Activated T-helper 9 cell treated with anti-CD3 and anti-CD28 coated beads, Interleukin-2, amount 50 U/mL, for 16 hours (primary cell): ENCODE results near the gene SWI5.
"Not testable (repeated sequence)": the region's sequence is repeated elsewhere in the genome, so short reads cannot be mapped to it uniquely, and the experiment has no call there.

Experiments used
- DNase-seq: peaks from one replicate; pipeline ENCODE4 v3.0.0-alpha.2; 2020; ENCODE audit warnings: low read depth

The SWI5 gene

DNA sequence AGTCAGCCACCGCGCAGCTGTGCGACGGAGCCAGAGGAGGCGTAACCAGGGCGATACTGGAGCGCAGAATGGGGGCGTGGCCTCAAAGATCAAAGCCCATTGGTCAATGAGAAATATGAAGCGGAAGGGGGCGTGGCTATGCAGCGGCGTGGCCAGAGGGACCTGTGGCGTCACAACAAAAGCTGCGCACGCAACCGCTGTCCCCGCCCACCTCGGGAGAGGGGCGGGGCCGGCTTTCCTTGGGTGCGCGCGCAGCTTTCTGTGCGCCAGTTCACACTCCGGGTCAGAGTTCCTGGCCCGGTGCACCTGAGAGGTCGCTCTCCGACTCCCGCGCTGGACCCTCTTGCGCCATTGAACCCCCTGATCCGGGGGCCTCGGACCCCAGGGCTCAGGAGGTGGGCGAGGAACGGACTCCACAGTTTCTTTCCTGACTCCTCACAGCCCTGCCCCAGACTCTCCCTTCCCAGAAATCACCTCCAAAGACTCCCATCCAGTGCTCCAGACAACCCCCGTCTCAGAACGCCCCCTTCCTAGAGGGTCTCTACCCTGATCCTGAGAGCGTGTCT is at the start of gene SWI5:
Gene SWI5 (plus strand): TSS at position 269 of the 566 bp plus-strand sequence.
- peak; percentile 99 for DNase-seq

DNA sequence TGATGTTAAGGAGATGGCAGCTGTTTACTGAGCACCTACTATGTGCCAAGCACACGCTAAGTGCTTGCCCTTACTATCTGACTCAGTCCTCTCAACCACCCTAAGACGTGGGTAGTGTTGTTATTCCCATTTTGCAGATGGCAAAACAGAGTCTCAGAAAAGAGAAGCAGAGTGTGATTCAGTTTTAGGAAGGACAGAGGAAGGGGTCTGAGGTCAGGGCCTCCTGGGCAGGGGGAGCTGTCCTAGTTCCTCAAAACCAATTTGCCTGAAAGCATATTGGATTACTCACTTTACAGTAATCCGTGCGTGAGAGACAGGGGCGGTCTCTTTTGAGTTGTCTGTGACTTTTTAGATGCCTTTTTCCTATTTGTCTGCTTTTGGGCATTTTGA is 49.7 kb upstream of the SWI5 start:
- DNase-seq: no peak

DNA sequence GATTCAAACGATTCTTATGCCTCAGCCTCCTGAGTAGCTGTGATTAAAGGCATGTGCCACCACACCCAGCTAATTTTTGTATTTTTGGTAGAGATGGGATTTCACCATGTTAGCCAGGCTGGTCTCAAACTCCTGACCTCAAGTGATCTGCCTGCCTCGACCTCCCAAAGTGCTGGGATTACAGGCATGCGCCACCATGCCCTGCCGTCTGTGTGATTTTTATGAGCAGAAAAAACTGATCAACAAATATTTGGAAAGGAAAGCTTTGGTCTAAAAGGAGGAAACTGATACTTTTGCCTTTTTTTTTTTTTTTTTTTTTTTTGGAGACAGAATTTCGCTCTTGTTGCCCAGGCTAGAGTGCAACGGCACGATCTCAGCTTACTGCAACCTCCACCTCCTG is 45.2 kb upstream of the SWI5 start:
- DNase-seq: not testable (repeated sequence)

DNA sequence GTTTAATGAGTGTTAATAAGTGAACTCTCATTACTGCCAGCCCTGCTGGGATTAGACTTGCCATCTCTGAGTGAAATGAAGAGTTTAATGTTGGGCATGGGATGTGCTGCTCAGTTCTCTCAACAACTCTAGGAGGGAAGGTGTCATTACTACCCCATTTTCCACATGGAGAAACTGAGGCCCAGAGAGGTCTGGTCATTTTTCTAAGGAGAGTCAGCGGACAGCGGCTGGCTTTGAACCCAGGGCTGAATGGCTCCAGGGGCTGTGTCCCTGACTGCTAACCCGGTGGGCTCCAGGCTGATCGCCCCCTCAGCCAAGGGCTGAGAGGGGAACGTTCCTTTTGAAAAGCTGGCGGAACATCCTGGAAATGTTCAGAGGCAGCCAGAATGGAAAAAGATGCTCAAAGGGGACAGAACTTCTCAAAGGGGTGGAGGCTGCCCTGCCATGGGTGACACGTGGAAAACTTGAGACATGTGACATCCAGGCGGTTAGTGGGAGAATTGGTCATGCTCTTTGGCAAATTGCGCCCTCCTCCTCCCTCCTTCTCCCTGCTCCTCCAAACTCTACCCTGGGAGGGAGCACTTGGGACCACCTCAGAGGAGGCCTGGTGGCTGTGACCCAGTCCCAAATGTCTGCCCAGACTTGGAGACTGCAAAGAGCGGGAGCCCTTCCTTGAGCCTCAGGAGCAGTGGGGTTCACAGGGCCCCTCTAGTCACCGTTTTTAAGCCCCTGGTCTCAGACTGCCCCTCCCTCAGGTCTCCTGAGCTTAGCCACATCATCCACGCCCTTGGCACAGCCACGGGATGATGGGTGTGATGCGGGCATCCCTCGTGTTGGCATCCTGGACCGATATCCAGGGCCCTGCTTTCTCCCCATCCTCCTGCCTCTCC is 44.2 kb upstream of the SWI5 start:
- DNase-seq: no peak

DNA sequence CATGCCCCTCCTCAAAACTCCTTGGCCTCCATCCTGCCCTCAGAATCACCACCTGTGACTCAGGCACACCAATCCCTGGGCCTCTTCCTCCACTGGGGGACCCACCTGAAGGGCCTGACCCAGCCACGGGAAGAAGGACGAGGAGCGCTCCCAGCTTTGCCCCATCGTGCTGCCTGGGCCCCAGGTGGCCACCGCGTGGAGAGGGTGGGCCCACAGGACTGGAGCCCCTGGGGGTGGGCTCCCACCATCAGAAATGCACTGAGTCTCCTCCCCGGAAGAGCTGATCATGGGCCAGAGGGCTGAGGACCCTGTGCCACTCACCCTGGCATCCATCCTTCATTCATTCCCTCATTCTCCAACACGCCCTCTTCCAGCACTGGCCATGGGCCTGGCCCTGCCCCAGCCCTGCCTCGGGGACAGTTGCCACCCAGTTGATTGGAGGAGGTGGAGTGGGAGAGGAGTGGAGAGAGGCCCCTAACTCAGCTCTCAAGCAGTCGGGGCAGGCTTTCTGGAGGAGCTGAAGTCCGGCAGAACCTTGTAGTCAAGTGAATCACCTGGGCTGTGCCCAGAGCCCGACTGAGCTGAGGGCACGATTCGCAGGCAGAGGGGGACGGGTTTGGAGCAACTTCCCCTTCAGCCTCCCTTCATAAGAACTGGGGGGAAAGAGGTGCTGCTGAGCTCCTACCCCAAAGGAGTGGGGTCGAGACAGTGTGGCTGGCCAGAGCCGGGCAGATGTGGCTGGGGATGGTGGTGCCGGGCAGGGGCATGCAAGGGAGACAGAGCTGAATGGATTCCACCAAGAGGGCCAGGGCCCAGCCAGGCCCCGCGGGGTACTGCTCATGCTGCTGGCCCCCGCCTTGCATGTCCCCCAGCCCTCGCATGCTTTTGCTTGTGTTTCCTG is 43.3 kb upstream of the SWI5 start:
- no peak for DNase-seq

DNA sequence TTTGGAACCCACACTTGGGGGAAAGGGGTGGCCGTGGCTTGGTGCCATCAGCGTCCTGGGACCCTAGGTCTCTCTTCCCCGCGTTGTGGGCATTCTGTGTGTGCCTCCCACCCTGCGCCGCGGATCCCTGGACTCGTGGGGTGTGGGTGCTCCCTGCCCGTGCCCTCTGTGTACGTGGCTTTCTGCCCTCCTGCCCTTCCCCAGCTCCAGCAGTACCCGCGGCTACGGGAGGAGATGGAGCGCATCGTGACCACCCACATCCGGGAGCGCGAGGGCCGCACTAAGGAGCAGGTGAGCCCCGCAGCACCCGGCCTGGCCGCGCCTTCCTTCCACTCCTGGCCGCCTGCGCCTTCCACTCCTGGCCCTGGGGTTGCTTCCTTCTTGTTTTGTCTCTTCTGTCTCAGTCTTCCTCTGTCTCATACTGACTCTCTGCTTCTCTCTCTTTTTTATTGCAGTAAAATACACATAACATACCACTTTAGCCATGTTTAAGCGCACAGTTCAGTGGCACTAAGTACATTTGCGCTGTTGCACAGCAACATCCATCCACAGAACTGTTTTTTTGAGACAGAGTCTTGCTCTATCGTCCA is 42.2 kb upstream of the SWI5 start:
- no peak for DNase-seq

DNA sequence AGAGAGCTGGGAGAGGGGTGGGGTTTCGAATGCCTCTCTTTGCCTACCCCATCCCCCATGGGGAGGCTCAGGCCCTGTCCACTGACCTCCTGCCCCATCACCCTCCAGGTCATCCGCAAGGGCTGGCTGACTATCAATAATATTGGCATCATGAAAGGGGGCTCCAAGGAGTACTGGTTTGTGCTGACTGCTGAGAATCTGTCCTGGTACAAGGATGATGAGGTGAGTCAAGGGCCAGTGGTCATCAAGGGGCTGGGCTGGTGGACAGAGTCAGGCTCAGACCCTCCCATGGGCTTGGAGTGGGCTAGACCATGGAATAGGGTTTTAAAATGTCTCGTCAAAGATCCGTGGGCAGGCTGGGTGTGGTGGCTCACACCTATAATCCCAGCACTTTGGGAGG is 34.0 kb upstream of the SWI5 start:
- no peak for DNase-seq

DNA sequence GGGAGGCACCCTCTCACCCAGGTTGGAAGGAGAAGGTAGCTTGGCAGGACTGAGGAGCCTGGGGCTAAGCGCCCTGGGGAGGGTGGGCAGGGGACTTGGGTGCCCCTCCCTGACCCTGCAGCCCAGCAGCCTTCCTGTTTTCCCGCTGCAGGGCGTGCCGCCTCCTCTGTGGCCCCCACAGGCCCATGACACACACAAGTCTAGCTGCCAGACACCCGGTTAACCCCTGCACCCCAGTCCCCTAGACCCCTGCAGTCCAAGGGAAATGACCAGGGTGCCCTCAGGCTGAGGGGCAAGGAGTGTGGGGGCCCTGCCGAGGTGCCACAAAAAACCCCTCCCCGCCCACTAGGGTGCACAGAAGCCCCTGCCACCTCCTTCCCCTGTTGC is 33.3 kb upstream of the SWI5 start:
- no peak for DNase-seq

DNA sequence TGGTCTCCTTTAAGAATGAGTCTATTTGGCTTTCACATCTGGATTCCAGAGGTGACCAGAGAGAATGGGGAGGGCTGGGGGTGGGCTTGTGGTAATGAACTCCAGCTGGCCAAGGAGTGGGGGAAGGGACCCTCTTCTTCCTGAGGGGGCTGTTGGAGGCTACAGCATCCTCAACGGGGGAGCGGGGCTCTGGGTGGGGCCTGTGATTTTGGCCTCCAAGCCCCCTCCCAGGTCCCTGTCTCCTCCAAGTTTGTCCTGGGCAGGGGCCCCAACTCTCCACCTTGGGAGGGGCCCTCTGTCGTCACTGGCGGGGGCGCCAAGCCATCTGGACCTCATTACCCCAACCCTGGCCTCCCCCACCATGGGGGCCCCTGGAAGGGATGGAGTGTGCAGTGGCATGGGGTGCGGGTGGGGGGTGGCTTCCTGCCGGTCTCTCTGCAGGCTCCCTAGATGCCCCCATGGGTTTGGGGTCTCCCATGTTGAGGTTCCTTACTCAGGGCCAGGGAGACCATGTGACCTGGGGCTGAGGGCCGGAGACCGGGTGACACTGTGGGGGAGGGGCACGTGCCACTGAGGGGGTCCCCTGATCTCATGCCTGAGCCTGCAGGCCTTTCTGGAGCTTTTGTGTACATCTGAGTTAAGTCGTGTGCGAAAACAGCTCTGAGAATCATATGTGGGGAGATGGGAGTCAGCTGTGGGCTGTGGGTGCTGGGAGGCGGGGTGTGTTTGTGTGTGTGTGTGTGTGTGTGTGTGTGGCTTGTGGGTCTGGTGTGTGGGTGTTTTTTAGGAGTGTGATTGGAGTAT is 32.7 kb upstream of the SWI5 start:
- no peak for DNase-seq

DNA sequence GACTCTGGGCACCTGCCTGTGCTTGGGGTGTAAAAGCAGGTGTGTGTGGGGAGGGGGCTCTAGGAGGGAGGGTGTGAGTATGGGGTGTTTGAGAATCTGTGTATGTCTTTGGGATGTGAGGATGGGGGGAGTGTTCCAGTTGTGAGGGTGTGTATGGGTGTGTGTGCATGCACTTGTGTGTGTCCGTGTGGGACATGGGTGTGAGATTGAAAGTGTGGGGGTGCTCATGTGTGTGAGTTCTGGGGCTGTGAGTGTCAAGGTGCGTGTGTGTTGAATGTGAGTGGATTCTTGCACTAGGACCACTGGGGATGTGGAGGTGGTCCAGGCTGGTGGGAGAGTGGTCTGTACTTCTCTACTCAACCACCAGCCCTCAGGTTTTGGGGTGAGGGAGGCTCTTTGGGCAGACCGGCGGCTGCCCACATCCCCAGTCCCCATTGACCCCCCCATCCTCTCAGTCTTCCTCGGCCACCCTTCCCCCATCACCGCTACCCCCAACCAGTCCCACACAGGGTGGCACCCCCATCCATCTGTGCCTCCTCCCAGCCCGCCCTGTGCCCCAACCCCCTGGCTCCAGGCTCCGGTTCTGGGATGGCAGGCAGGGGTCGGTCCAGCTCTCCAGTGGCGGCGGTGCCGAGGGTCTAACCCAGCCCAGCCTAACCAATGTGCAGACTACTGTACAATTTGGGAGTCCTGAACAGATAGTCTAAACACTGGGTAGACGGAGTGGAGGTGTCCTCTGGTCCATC is 31.8 kb upstream of the SWI5 start:
- DNase-seq: no peak

DNA sequence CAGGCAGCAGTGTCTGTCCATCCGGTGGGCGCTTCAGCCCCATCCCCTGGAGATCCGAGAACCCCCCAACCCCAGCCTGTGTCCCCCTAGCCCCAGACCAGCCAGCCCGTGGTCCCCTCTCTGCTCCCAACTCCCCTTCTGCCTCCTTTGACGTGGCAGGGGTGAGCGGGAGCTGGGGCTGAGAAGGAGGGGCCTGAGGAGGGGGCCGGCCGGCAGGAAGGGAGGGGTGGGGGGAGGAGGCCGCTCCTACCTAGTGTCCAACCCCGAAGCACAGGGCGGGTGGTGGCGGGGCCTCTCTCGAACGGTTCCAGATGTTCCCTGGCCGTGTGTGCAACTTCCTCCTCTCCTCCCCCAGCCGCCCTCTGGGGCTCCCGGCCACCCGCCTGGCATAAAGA is 31.2 kb upstream of the SWI5 start:
- no peak for DNase-seq

DNA sequence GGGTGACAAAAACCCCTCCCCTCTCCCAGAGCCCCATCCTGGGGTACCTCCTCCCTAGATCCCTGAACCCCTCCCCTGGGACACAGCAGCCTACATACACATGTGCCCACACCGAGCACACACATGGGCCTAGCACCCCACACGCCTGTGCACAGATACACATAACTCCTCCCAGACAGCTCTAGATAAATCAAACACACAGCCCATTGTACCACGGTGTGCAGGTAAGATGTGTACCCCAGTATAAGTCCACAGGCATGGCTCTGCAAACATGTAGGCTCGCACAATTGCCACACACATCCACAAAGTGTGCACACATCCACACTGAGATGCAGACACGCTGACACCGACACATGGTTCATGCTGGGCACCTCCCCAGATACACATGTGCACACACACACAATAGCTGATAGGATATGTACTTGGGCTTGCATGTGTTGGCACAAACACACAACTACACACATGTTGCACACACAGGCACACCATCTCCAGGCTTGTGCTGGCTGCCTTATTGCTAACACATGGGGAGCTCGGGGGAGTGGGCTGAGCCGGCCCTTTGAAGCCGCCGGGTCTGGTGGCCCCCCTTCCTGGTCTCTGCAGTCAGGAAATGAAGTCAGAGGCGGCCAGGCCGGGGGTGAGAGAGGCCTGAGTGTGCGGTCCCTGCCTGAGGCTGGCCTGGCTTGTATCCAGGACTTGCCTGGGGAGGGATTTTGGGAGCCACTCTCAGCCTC is 30.5 kb upstream of the SWI5 start:
- DNase-seq: no peak

DNA sequence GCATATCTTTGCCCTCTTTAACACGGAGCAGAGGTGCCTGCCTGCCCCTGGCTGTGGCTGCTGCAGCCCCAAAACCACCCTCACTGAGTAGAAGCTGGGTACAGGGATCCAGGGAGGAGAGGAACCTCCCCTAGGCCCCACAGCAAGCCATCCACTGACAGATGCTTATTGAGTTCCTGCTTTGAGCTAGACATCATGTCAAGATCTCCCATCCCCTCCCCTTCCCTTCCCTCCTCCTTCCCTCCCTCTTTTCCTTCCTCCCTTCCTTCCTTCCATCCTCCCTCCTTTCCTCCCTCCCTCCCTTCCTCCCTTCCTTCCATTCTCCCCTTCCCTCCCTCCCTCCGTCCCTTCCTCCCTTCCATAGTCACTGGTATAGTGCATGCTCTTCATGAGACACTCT is 29.6 kb upstream of the SWI5 start:
- no peak for DNase-seq

DNA sequence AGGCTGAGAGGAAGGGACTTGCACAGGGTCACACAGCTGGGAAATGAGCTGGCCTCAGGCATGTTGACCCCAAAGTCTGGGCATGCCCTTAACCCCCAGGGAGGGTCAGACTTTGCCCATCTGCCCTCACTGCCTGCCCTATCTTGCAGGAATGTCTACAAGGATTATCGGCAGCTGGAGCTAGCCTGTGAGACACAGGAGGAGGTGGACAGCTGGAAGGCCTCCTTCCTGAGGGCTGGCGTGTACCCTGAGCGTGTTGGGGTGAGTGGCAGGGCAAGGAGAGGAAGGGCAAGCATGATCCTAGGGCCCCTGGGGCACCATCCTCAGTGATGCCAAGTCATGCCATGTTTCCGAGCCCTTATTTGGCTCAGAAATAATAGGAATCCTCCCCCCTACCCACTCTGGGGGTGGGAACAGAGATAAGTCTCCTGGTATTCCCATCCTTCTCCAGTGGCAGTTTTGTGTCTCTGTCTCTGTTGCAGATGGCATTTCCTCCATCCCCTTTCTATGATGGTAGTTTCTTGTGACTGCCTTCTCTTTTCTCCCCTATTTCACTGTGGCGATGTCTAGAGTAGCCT is 28.8 kb upstream of the SWI5 start:
- DNase-seq: no peak

DNA sequence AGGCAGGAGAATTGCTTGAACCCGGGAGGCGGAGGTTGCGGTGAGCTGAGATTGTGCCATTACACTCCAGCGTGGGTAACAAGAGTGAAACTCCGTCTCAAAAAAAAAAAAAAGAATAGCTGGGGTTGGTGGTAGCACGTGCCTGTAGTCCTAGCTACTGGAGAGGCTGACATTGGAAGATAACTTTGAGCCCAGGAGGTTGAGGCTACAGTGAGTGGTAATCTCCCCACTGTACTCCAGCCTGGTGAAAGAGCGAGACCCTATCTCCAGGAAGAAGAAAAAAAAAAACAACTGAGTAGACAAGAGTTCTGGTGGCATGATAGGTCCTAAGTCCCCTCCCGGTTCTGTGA is 26.5 kb upstream of the SWI5 start:
- no peak for DNase-seq

DNA sequence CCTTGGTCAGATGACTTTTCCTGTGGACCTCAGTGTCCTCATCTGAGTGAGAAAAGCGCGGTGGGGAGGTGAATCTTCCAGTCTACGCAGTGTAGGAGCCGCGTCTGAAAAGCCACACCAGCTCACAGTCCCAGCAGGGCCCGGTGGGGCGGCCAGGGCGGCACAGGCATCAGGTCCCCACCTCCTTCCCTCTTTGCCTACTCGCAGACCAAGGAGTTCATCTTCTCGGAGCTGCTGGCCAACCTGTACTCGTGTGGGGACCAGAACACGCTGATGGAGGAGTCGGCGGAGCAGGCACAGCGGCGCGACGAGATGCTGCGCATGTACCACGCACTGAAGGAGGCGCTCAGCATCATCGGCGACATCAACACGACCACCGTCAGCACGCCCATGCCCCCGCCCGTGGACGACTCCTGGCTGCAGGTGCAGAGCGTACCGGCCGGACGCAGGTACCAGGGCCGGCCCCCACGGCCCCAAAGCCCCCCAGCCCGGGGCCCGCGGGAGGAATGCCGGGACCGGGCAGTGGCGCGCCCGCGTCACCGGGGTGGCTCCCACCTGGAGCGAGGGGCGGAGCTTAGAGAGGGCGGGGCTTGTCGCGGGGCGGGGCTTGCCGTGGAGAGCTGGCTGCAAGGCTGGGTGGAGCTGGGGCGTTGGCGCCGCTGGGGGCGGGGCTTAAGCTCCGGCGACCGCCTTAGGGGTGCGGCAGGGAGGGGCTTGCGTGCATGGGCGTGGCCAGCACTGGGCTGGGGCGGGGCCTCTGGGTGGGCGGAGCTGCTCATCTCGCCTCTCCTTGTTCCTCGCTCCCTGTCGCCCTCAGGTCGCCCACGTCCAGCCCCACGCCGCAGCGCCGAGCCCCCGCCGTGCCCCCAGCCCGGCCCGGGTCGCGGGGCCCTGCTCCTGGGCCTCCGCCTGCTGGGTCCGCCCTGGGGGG is 25.9 kb upstream of the SWI5 start:
- peak; percentile 97 for DNase-seq

DNA sequence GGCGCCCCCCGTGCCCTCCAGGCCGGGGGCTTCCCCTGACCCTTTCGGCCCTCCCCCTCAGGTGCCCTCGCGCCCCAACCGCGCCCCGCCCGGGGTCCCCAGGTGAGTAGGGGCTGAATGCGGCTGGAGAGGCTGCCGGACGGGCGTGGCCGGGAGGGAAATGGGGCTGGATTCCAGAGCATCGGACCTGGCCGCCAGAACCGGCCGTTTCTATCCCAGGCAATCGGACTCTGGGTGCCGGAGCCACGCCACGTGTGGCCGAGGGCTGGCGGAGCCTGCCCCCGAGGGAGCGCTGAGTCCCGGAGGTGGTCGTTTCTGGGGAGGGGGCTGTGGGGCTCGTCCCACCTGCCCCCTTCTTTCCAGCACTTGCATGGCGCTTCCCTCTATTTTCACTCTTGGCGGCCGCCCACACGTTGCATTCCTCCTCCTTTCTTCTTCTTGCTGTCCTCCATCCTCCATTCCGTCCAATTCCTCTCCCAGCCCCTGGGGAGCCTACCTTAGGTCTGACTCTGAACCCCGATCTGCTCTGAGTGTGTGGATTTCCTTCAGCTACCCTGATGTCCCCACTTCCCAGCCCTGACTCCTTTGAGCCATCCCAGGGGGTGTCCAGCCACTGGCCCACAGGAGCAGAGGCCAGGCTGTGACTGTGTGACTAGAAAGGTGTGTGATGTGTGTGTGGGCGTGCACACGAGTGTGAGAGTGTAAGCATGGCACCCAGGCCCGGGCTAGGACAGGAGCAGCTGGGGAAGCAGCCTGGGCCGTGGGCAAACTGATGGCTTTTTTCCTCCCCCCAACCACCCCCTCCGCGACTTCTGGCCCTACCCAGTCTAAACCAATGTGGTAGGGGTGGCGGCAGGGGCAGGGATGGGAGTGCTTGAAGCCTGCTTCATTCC is 25.0 kb upstream of the SWI5 start:
- DNase-seq: no peak

DNA sequence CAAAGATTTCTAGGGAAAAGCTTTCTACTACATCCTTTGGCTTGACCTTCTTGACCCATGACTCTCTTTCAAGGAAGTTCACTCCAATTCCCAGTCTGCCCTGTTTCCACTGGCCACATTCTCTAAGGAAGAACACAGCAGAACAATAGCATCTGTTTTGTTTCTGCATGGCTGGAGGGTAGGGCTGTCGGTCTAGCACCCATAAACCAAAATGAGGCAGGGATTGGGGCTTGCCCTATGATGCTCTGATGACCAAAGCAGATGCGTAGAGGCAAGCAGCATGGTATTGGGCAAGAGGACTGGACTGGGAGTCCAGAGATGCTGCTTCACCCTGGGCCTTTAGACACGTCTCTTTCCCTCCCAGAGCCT is 24.4 kb upstream of the SWI5 start:
- DNase-seq: no peak
